HFFc6 (cell line): ENCODE measurements around the gene TMEM87B. TPM values are rescaled to one million over a fixed set of nuclear protein-coding genes. Genes with fewer than 3 reads are reported as not detected.
A peak's percentile ranks its signal among the peaks of the same experiment; 100 is the strongest.

Experiments used
- DNase-seq: peaks from one replicate; pipeline ENCODE4 v3.0.0-alpha.2; 2018
- H3K27ac Mint-ChIP-seq: 2 replicates; pipeline ENCODE4 v1.8.0; 2020; ENCODE audit warnings: mild to moderate bottlenecking, mixed read lengths
- H3K27me3 Mint-ChIP-seq: 2 replicates; pipeline ENCODE4 v1.8.0; 2021; ENCODE audit warnings: mild to moderate bottlenecking, moderate library complexity, mixed read lengths; ENCODE audit not compliant: insufficient read depth
- H3K36me3 Mint-ChIP-seq: 2 replicates; pipeline ENCODE4 v1.8.0; 2021; ENCODE audit warnings: low read depth, mixed read lengths
- H3K4me1 Mint-ChIP-seq: 2 replicates; pipeline ENCODE4 v1.8.0; 2020; ENCODE audit warnings: low read depth, mixed read lengths
- H3K4me3 Mint-ChIP-seq: 2 replicates; pipeline ENCODE4 v1.8.0; 2020; ENCODE audit warnings: mild to moderate bottlenecking, moderate library complexity, mixed read lengths
- H3K9me3 Mint-ChIP-seq: 2 replicates; pipeline ENCODE4 v1.8.0; 2020; ENCODE audit warnings: mild to moderate bottlenecking, mixed read lengths
- CTCF ChIP-seq: fragments of 200-600 bp; sonication (generic); IDR thresholded peaks from 2 replicates; pipeline ENCODE4 v1.5.0; 2021; ENCODE audit warnings: antibody characterized with exemption, mild to moderate bottlenecking
- total RNA-seq, 6 experiments: library from RNA; stranded (reverse); fragmentation: NEBNext Ultra II Directional; extraction: Animal tissue kit (Norgen Biotek cat#: 25700); gene quantifications; 2 replicates in 1 of 6; 3 replicates in 5 of 6; pipeline ENCODE4 v1.2.3, GENCODE V29; 2021

TMEM87B gene
- total RNA-seq, 6 experiments from 2014 or later: 37.9 to 51.6 (median 39.7) TPM

- H3K9me3 Mint-ChIP-seq: no peaks in the 10 kb centered on the region
- no peak for DNase-seq
- peak overlapping the region; percentile 85 for H3K4me3 Mint-ChIP-seq
- peak overlapping the region; percentile 18 for H3K27ac Mint-ChIP-seq
- H3K36me3 Mint-ChIP-seq: no peaks in the 10 kb centered on the region; the same call in 1 of the 2 replicates
- peaks cover 25% of the 10 kb centered on the region for H3K4me1 Mint-ChIP-seq
- peaks cover 1% of the 10 kb centered on the region; the same call in 1 of the 2 replicates for H3K27me3 Mint-ChIP-seq
- no peak for TF ChIP-seq CTCF
Observed at GRCh38 chr2:112140205-112140802, 85.2 kb downstream of the TMEM87B start.

GRCh38 chr2:112140899-112141625 is 86.0 kb downstream of the TMEM87B start:
- H3K9me3 Mint-ChIP-seq: no peaks in the 10 kb centered on the region
- TF ChIP-seq CTCF: no peak
- peak overlapping the region; percentile 18; the same call in 1 of the 2 replicates for H3K27ac Mint-ChIP-seq
- H3K4me3 Mint-ChIP-seq: peak overlapping the region; percentile 85
- DNase-seq: no peak
- H3K36me3 Mint-ChIP-seq: no peaks in the 10 kb centered on the region; the same call in 1 of the 2 replicates
- H3K4me1 Mint-ChIP-seq: peaks cover 25% of the 10 kb centered on the region
- H3K27me3 Mint-ChIP-seq: no peaks in the 10 kb centered on the region

GRCh38 chr2:112141626-112142007 is 86.5 kb downstream of the TMEM87B start:
- no peak for TF ChIP-seq CTCF
- H3K27me3 Mint-ChIP-seq: no peaks in the 10 kb centered on the region
- no peak for DNase-seq
- H3K36me3 Mint-ChIP-seq: no peaks in the 10 kb centered on the region; the same call in 1 of the 2 replicates
- no peaks in the 10 kb centered on the region for H3K9me3 Mint-ChIP-seq
- no peak overlapping the region for H3K4me3 Mint-ChIP-seq
- H3K27ac Mint-ChIP-seq: no peak overlapping the region
- H3K4me1 Mint-ChIP-seq: peaks cover 25% of the 10 kb centered on the region

- peaks cover 3% of the 10 kb centered on the region; the same call in 1 of the 2 replicates for H3K36me3 Mint-ChIP-seq
- TF ChIP-seq CTCF: no peak
- H3K4me1 Mint-ChIP-seq: peaks cover 20% of the 10 kb centered on the region
- H3K27ac Mint-ChIP-seq: no peak overlapping the region
- H3K9me3 Mint-ChIP-seq: no peaks in the 10 kb centered on the region
- H3K4me3 Mint-ChIP-seq: no peak overlapping the region
- DNase-seq: no peak
- H3K27me3 Mint-ChIP-seq: no peaks in the 10 kb centered on the region
Observed at GRCh38 chr2:112142525-112143078, 87.5 kb downstream of the TMEM87B start.

GRCh38 chr2:112143150-112143549 is 88.1 kb downstream of the TMEM87B start:
- H3K27ac Mint-ChIP-seq: no peak overlapping the region

More at GRCh38 chr2:112143150-112143549, 88.1 kb downstream of the TMEM87B start:
- TF ChIP-seq CTCF: no peak
- Mint-ChIP-seq H3K36me3 (peaks cover 7% of the 10 kb centered on the region; the same call in 1 of the 2 replicates), H3K9me3 (no peaks in the 10 kb centered on the region), H3K27me3 (no peaks in the 10 kb centered on the region), H3K4me1 (peaks cover 19% of the 10 kb centered on the region), H3K4me3 (no peak overlapping the region)
- no peak for DNase-seq
